Measurements from ENCODE around the gene JAK1.
A peak's percentile ranks its signal among the peaks of the same experiment; 100 is the strongest.
"Not testable (repeated sequence)": the region's sequence is repeated elsewhere in the genome, so short reads cannot be mapped to it uniquely, and the experiment has no call there.

JAK1 gene

GRCh38 chr1:64966158-64966971, at the start of gene JAK1:
Gene JAK1 (minus strand): TSS chr1:64966549. CDS start chr1:64886264, 80,285 bp downstream.
- DNase-seq (ENCODE audit: low spot score): peak; percentile 86

- DNase-seq (ENCODE audit: low spot score): no peak
Observed at GRCh38 chr1:65014321-65014720, 48.0 kb upstream of the JAK1 start.

- DNase-seq (ENCODE audit: low spot score): no peak
Observed at GRCh38 chr1:65011983-65012382, 45.6 kb upstream of the JAK1 start.

- DNase-seq (ENCODE audit: low spot score): no peak
Observed at GRCh38 chr1:65009724-65010420, 43.5 kb upstream of the JAK1 start.

GRCh38 chr1:65009176-65009575, 42.8 kb upstream of the JAK1 start:
- DNase-seq (ENCODE audit: low spot score): peak; percentile 11

GRCh38 chr1:65006806-65007205, 40.5 kb upstream of the JAK1 start:
- DNase-seq (ENCODE audit: low spot score): no peak

GRCh38 chr1:65003316-65003664, 36.9 kb upstream of the JAK1 start:
- no peak for DNase-seq (ENCODE audit: low spot score)

GRCh38 chr1:65002508-65003315, 36.4 kb upstream of the JAK1 start:
- DNase-seq (ENCODE audit: low spot score): peak; percentile 67

- no peak for DNase-seq (ENCODE audit: low spot score)
Observed at GRCh38 chr1:65002156-65002507, 35.8 kb upstream of the JAK1 start.

- peak; percentile 53 for DNase-seq (ENCODE audit: low spot score)
Observed at GRCh38 chr1:65001231-65001792, 35.0 kb upstream of the JAK1 start.

GRCh38 chr1:64998425-64998948, 32.1 kb upstream of the JAK1 start:
- not testable (repeated sequence) for DNase-seq (ENCODE audit: low spot score)

GRCh38 chr1:64996541-64997257, 30.4 kb upstream of the JAK1 start:
- no peak for DNase-seq (ENCODE audit: low spot score)

- DNase-seq (ENCODE audit: low spot score): no peak
Observed at GRCh38 chr1:64995316-64995715, 29.0 kb upstream of the JAK1 start.

GRCh38 chr1:64986903-64987871, 20.8 kb upstream of the JAK1 start:
- no peak for DNase-seq (ENCODE audit: low spot score)

GRCh38 chr1:64984737-64985136, 18.4 kb upstream of the JAK1 start:
- no peak for DNase-seq (ENCODE audit: low spot score)

- DNase-seq (ENCODE audit: low spot score): no peak
Observed at GRCh38 chr1:64984106-64984505, 17.8 kb upstream of the JAK1 start.

GRCh38 chr1:64983110-64983509, 16.8 kb upstream of the JAK1 start:
- DNase-seq (ENCODE audit: low spot score): no peak

- no peak for DNase-seq (ENCODE audit: low spot score)
Observed at GRCh38 chr1:64981601-64982533, 15.5 kb upstream of the JAK1 start.

Data from CD4-positive, alpha-beta T cell treated with Interleukin-15 for 4 hours (primary cell).